Measurements from ENCODE around the gene CRACR2B.

CRACR2B gene

DNA sequence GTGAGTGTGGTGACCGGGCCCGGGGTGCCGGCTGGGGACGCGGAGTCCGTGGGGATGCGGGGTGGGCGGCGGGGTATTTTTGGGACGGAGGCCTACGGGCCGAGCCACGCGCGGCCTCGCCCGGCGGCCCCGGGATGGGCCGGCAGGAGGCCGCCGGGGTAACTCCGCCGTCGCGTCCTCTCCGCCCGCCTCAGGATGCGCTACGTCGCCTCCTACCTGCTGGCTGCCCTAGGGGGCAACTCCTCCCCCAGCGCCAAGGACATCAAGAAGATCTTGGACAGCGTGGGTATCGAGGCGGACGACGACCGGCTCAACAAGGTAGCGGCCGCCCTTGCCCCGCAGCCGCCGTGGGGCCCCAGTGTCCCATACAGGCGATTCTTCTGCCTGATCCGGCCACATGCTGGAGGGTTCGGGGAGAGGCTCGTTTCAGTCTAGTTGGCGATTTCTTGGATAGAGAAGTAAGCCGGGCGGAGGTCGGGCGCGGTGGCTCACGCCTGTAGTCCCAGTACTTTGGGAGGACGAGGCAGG, 17.6 kb upstream of the CRACR2B start:
- DNase-seq (ENCODE audit: low read depth in 2 of 2): no peak

GRCh38 chr11:811446-812245, 16.1 kb upstream of the CRACR2B start:
- no peak for DNase-seq (ENCODE audit: low read depth in 2 of 2)

DNA sequence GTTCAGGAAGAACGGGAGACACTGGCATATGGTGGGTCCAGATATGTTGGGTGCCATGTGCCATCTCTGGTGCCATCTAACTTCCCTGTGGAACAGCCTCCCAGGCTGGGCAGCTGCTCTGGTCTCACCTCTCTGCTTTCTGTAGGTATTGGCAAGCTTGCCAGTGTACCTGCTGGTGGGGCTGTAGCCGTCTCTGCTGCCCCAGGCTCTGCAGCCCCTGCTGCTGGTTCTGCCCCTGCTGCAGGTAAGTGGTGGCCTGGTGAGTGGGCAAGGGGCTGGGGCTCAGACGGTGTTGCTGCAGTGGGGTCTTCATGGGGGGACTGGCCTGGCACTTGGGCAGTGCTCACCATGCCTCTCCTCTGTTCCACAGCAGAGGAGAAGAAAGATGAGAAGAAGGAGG, 15.3 kb upstream of the CRACR2B start:
- DNase-seq (ENCODE audit: low read depth in 2 of 2): no peak

DNA sequence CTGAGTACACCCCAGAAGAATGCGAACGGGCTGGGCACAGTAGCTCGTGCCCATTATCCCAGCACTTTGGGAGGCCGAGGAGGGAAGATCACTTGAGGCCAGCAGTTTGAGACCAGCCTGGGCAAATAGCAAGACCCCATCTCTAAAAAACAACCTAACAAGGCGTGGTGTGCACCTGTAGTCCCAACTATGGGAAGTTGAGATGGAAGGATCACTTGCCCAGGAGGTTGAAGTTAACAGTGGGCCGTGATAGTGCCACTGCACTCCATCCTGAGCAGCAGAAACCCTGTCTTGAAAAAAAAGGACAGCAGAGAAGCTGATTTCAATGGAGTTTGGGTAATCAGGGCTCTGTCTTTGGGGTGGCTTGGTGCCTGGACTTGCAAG, 14.7 kb upstream of the CRACR2B start:
- DNase-seq (ENCODE audit: low read depth in 2 of 2): no peak

- no peak for DNase-seq (ENCODE audit: low read depth in 2 of 2)
Measured at GRCh38 chr11:813456-814096, 14.1 kb upstream of the CRACR2B start.

- DNase-seq (ENCODE audit: low read depth in 2 of 2): no peak
Measured at GRCh38 chr11:815675-816432, 11.9 kb upstream of the CRACR2B start.

DNA sequence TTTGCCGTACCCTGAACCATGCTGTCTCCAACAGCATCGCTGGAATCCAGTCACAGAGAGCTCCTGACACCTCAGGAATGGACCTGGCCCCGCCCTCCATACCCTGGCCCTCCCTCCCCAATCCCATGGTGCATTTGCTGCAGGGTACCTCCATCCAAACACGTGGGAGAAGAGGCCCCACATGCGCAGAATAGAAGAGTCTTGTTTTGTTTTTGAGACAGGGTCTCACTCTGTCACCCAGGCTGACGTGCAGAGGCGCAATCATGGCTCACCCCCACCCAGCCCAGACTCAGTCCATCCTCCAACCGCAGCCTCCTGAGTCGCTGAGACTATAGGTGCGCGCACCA, 11.3 kb upstream of the CRACR2B start:
- DNase-seq (ENCODE audit: low read depth in 2 of 2): no peak

DNA sequence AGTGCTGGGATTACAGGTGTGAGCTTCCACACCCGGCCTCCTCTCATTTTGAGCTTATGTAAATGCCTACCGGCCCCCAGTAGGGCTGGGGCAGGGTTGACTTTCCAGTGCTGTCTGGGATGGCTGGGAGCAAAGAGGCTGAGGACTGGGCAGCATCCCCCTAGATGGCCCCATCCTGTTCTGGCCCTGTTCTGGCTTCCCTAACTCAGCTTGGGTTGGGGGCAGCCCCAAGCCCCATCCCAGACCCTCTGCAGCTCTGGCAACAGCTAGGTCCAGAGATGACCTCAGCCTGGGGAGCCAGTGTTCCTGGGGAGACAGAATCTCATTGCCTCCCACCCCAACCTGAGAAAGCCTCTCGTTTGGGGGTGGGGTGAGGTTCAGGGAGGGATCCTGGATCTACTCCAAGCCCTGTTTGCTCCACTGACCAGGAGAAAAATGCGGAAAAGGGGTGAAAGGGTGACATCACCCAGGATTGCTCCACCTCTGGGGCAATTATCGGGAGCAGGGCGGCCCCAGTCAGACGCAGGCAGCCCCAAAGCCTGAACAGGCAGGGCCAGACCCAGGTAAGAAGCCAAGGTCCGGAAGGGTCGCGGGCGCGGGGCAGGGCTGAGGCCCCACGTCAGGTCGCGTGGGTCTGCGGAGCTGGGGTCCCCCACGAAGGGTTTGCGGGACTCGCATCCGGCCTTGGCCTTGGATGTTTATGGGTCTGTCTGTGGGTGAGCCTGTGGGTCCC, 9.2 kb upstream of the CRACR2B start, which contains the start of gene PNPLA2:
Gene PNPLA2, plus strand, starts transcription at position 519 of the 733 bp plus-strand sequence. CDS start 805 bp downstream, outside the sequence.
- DNase-seq (ENCODE audit: low read depth in 2 of 2): no peak

- DNase-seq (ENCODE audit: low read depth in 2 of 2): peak; percentile 87 to 92
Measured at GRCh38 chr11:819129-819931, 8.4 kb upstream of the CRACR2B start.

DNA sequence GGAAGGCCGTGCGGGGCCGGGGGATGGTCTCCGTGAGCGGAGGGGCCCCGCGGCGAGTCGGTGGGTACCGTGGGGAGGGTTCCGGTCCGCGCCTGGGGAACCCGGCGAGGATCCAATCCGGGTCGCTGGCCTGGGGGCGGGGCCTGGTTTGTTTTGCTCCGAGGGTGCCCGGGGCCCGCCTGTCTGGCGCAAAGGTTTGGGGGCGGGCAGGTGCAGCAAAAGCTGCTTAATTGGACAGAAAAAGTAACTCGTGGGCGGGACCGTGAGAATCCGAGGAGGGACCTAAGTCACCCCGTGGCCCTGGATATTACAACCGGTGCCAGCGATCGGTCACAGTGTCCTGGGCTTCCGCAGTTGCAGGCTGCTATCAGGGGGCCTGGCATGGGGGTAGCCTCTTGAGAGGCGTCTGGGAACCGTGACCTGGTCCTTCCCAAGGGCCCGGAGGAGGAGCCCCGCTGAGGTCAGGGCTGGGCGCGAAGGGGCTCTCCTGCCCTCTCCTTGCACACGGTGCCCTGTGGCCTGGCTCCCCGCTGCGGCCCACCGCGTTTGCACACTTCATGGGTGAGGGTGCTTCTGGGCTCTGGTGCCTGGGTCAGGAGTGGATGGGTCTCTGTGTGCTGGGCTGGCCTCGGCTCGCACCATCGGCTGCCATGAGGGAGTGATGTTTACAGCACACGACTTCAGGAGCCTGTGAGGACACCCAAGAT, 7.6 kb upstream of the CRACR2B start:
- DNase-seq (ENCODE audit: low read depth in 2 of 2): peak; percentile 87 to 89

DNA sequence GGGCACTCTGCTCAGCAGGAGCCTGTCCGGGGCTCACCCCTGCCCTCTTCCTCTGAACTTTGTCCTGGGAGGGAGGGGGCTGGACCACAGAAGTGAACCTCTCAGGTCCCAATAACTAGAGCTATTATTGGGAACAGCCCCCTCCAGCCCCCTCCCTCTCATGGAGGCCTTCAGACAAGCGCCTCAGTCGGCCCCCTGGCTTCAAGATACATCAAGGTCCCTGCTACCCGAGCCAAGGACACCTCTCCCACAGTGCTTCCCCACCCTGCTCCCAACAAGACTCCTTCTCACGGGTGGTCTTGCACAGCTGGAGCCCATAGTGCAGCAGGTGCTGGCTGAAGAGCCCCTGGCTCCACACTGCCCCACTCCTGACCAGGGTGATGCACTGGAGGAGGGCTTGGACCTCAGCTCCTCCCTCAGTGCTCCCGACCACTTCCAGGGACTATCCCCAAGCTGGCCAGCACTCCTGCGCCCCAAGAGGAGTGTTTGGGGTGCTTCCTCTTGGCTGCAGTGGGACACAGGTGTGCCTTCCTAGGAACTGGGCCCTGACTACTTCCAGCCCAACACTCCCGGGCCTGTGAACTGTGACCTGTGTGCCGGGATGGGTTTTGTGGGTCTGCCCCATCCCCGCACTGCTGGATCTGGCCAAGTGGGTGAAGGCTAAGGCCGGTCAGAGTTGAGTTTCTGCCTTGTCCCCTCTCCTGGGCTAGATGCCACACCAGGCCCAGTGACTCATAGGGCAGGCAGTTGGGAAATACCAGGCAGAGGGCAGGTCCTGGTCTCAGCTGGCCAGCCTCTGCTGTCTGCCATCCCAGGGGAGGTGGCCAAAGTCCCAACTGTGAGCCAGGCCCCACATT, 6.8 kb upstream of the CRACR2B start:
- DNase-seq (ENCODE audit: low read depth in 2 of 2): no peak

DNA sequence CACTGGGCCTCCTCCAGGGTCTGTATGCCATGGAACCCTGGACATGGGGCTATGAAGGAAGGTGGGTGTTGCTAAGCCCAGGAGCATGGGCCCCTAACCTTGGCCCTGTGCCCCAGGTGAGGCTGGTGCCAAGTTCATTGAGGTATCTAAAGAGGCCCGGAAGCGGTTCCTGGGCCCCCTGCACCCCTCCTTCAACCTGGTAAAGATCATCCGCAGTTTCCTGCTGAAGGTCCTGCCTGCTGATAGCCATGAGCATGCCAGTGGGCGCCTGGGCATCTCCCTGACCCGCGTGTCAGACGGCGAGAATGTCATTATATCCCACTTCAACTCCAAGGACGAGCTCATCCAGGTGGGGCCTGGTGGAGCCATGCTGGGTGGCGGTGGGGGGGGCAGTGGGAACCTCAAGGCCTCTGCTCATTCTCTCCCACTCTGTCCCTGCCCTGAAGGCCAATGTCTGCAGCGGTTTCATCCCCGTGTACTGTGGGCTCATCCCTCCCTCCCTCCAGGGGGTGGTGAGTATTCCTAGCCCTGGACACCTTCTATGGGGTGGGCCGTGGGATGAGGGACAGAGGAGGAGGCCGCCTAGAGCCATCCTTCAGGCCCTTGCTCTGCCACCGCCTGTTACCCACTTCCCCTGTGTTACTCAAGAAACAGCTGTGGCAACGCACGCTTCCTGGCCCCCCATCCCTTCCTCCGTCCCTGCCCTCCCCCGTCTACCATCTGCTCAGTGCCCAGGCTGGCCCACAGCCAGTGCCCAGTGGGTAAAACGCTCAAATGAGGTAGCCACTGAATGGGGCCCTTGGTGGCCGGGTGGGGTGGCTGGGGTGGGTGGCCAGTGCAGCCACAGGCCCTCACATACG, 6.0 kb upstream of the CRACR2B start:
- DNase-seq (ENCODE audit: low read depth in 2 of 2): no peak

- no peak for DNase-seq (ENCODE audit: low read depth in 2 of 2)
Measured at GRCh38 chr11:823441-824291, 4.1 kb upstream of the CRACR2B start.

DNA sequence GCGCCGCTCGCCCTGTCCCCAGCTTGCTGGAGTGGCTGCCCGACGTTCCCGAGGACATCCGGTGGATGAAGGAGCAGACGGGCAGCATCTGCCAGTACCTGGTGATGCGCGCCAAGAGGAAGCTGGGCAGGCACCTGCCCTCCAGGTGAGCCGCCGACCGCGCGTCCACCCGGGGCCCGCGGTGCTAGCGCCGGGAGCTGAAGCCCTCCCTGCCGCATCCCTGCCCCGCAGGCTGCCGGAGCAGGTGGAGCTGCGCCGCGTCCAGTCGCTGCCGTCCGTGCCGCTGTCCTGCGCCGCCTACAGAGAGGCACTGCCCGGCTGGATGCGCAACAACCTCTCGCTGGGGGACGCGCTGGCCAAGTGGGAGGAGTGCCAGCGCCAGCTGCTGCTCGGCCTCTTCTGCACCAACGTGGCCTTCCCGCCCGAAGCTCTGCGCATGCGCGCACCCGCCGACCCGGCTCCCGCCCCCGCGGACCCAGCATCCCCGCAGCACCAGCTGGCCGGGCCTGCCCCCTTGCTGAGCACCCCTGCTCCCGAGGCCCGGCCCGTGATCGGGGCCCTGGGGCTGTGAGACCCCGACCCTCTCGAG, 3.3 kb upstream of the CRACR2B start:
- DNase-seq (ENCODE audit: low read depth in 2 of 2): no peak

GRCh38 chr11:824942-825341, 2.8 kb upstream of the CRACR2B start:
- no peak for DNase-seq (ENCODE audit: low read depth in 2 of 2)

DNA sequence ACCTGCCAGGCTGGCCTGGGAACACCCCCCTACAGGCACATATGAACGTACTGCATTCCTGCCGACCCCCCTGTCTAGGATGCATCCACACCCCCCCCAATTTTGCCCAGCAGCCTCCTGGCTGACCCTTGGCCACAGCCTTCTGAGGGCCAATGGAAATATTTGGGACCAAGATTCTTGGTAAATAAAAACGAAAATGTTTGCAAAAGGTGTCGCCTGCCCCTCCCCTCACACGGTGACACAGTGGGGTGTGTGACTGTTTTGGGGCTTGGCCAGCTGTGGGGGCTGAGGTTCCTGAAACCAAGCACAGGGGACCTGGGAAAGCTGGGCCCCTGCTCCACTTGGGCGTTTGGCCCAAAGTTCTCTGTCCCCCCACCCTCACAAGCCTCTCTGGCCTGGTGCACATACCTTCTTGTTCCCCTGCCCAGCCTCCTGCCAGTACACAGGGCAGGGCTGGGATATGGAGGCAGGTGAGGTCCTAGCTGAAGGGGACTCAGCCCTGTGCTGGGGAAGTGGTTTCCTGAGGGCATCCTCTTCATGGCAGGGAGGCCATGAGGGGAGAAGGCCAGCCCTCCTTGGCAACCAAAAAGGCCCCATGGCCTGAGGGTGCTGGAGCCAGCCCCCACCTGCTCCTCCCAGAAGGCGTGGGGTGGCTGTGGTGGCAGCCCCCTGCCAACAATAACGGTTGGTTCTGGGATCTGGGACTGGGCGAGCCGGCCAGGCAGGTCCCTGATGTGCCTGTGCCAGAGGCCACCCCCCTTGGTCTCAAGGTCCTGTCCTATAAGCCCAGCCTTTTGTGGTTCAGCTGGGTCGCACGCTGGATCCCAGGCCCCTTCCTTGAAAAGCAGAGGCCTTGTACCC, 2.1 kb upstream of the CRACR2B start:
- no peak for DNase-seq (ENCODE audit: low read depth in 2 of 2)

All from activated CD4-positive, alpha-beta T cell treated with anti-CD3 and anti-CD28 coated beads for 24 hours (primary cell).